Right renal pelvis (tissue), 4 donors: Measurements from ENCODE around the gene ENO2. TPM values are rescaled to one million over a fixed set of nuclear protein-coding genes. Genes with fewer than 3 reads are reported as not detected.

Experiments used
- DNase-seq, 4 donors: peaks; one replicate each; pipeline ENCODE4 v3.0.0-alpha.2; 2013; ENCODE audit warnings: low read depth in 4 of 4, low spot score in 3 of 4, missing footprints in 1 of 4
- polyA plus RNA-seq, 4 donors: library from polyadenylated mRNA; unstranded; fragments of 120-200 nt; gene quantifications; one replicate each; pipeline ENCODE4 v1.2.1, GENCODE V29; 2013; ENCODE audit not compliant: insufficient read length in 4 of 4

ENO2 gene
- polyA plus RNA-seq, 4 donors: 12.1 to 15.7 (median 13.0) TPM

- no peak for DNase-seq
Observed at GRCh38 chr12:6909421-6910145, 4.8 kb upstream of the ENO2 start.

GRCh38 chr12:6912164-6912935 is 2.0 kb upstream of the ENO2 start:
- no peak for DNase-seq

- DNase-seq: no peak
Observed at GRCh38 chr12:6914947-6915788, 788 bp downstream of the ENO2 start.

- DNase-seq: no peak
Observed at GRCh38 chr12:6915789-6916285, 1.5 kb downstream of the ENO2 start.

GRCh38 chr12:6916426-6917200 is 2.2 kb downstream of the ENO2 start:
- no peak for DNase-seq

- DNase-seq: no peak
Observed at GRCh38 chr12:6917491-6918231, 3.3 kb downstream of the ENO2 start.

- no peak for DNase-seq
Observed at GRCh38 chr12:6919588-6919987, 5.2 kb downstream of the ENO2 start.

GRCh38 chr12:6921539-6921938 is 7.2 kb downstream of the ENO2 start:
- DNase-seq: no peak

- DNase-seq: no peak
Observed at GRCh38 chr12:6921996-6922946, 7.9 kb downstream of the ENO2 start.

GRCh38 chr12:6923003-6923732 is 8.8 kb downstream of the ENO2 start:
- DNase-seq: no peak

- no peak for DNase-seq
Observed at GRCh38 chr12:6923851-6924250, 9.5 kb downstream of the ENO2 start.

- no peak for DNase-seq
Observed at GRCh38 chr12:6925239-6925539, 10.8 kb downstream of the ENO2 start.

- DNase-seq: no peak
Observed at GRCh38 chr12:6925540-6926279, 11.3 kb downstream of the ENO2 start.

GRCh38 chr12:6927379-6928021 is 13.1 kb downstream of the ENO2 start, which contains the start of gene ATN1:
Gene ATN1, plus strand, starts transcription at chr12:6927959. Its CDS starts 6,043 bp downstream, at chr12:6934002.
- DNase-seq: peak in 3 of 4 donors; percentile 78 to 86 (median 84)

- no peak for DNase-seq
Observed at GRCh38 chr12:6928022-6928702, 13.8 kb downstream of the ENO2 start.
